PC-3 (cell line): ENCODE measurements around the gene ANKRA2.

Source experiments
- EZH2 ChIP-seq: fragments of 300-600 bp; sonication (generic); IDR thresholded peaks from one replicate; pipeline ENCODE4 v1.6.1; 2017; ENCODE audit warnings: antibody characterized with exemption, mild to moderate bottlenecking, low read length; ENCODE audit not compliant: unreplicated experiment
- EZH2phosphoT487 ChIP-seq: fragments of 300-600 bp; sonication (generic); IDR thresholded peaks from 2 replicates; pipeline ENCODE4 v1.6.1; 2018; ENCODE audit warnings: mild to moderate bottlenecking, antibody characterized with exemption, low read length, borderline replicate concordance
- TF ChIP-seq, protein P1 (sequence below): fragments of 300-600 bp; sonication (generic); conservative IDR thresholded peaks from 2 replicates; pipeline ENCODE4 v1.5.1; 2017; ENCODE audit warnings: antibody characterized with exemption, low read depth, mild to moderate bottlenecking, low read length

DNA sequence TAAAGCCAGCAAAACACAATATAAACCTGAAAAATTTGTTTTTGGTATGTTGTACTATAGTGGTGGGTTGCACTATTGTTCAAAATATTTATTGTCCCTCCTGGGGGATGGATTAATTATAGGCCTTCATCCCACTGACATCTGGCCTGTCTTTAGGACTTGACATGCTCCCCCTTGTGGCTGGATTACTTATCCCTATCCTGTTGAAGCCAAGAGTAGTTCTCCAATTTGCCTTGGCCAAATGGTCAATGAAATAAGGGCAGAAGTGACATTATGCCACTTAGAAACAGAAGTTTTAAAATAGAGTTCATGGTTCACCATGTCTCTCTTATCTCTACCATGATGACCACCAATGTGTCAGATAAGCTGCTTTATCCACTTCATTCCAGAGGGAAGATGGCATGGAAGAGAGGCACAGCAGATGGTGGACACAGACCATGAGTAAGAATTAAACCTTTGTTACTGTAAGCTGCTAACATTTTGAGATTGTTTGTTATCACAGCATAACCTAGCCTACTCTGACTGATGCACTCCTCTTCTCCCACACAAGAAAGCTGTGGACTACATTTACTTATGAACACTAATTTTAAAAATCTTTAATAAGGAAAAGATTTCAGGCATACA, 31.4 kb upstream of the ANKRA2 start:
- TF ChIP-seq, protein P1, sequence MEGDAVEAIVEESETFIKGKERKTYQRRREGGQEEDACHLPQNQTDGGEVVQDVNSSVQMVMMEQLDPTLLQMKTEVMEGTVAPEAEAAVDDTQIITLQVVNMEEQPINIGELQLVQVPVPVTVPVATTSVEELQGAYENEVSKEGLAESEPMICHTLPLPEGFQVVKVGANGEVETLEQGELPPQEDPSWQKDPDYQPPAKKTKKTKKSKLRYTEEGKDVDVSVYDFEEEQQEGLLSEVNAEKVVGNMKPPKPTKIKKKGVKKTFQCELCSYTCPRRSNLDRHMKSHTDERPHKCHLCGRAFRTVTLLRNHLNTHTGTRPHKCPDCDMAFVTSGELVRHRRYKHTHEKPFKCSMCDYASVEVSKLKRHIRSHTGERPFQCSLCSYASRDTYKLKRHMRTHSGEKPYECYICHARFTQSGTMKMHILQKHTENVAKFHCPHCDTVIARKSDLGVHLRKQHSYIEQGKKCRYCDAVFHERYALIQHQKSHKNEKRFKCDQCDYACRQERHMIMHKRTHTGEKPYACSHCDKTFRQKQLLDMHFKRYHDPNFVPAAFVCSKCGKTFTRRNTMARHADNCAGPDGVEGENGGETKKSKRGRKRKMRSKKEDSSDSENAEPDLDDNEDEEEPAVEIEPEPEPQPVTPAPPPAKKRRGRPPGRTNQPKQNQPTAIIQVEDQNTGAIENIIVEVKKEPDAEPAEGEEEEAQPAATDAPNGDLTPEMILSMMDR, result peak; percentile 76
- no peak for TF ChIP-seq EZH2phosphoT487
- no peak for TF ChIP-seq EZH2
